ENCODE measurements around the gene NUDT19. TPM values are rescaled to one million over a fixed set of nuclear protein-coding genes. Genes with fewer than 3 reads are reported as not detected.
"Not testable (repeated sequence)": the region's sequence is repeated elsewhere in the genome, so short reads cannot be mapped to it uniquely, and the experiment has no call there.

Gene NUDT19
- polyA plus RNA-seq, 1 experiment = 5.3 TPM

DNA sequence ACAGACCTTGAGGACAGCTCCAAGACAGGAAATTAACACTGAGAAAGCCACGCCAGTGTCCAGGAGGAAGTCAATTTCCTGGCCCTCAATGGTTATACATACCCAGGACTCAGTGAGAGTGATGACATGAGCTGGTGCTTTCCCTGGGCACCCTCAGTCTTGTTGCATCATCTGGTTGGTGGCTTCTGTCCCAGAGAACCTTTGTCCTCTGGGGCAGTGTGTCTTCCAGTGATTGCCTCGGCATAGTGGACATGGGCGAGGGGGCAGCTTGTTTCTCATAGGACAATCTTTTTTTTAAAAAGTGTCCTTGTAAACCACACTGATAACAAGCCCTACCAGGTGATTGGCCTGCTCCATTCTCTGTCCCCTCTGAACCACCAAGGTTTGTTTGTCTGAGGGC lies 5.2 kb downstream of the NUDT19 start:
- H3K9me3 ChIP-seq (ENCODE audit: control insufficient read depth, insufficient read depth, low read length); H3K27me3 ChIP-seq (ENCODE audit: control insufficient read depth, insufficient read depth, low read length); CTCF ChIA-PET; H3K4me3 ChIP-seq (ENCODE audit: low read depth, low read length); POLR2A ChIA-PET; H3K27ac ChIP-seq (ENCODE audit: low read depth, low read length); DNase-seq (ENCODE audit: low read depth, low spot score): not testable (repeated sequence)

DNA sequence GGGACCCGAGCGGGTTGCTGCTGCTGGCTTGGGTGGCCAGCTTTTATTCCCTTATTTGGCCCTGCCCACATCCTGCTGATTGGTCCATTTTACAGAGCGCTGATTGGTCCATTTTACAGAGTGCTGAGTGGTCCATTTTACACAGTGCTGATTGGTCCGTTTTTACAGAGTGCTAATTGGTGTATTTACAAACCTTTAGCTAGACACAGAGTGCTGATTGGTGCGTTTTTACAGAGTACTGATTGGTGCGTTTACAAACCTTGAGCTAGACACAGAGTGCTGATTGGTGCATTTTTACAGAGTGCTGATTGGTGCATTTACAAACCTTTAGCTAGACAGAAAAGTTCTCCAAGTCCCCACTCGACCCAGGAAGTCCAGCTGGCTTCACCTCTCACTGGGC lies 8.5 kb downstream of the NUDT19 start:
- POLR2A ChIA-PET = interaction anchor here (1.4 kb wide), 1 partner anchor 9 kb away, joined by 3 read pairs; the partner anchor contains the start of gene NUDT19
- peaks cover 14% of the 10 kb centered on the region for H3K9me3 ChIP-seq (ENCODE audit: control insufficient read depth, insufficient read depth, low read length)
- CTCF ChIA-PET; DNase-seq (ENCODE audit: low read depth, low spot score); H3K27me3 ChIP-seq (ENCODE audit: control insufficient read depth, insufficient read depth, low read length); H3K27ac ChIP-seq (ENCODE audit: low read depth, low read length); H3K4me3 ChIP-seq (ENCODE audit: low read depth, low read length): not testable (repeated sequence)

DNA sequence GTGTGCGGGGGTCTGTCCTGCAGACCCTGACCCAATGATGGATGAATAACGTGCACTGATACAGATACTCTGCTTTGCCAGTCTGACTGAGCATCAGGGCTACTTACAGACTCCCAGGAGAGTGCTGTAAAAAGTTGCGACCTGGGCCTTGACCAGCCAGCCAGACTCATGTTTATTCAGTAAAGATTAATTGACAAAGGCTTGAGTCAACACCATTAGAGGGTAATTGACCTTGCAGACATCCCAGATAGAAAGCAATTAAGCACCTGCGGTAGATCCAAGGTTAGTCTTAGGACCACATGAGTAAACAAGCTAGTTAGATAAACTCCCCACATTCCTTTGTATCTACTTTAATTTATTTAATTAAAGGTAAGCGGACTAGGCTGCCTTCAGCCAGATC lies 10.4 kb downstream of the NUDT19 start:
- TF ChIP-seq, protein P1, sequence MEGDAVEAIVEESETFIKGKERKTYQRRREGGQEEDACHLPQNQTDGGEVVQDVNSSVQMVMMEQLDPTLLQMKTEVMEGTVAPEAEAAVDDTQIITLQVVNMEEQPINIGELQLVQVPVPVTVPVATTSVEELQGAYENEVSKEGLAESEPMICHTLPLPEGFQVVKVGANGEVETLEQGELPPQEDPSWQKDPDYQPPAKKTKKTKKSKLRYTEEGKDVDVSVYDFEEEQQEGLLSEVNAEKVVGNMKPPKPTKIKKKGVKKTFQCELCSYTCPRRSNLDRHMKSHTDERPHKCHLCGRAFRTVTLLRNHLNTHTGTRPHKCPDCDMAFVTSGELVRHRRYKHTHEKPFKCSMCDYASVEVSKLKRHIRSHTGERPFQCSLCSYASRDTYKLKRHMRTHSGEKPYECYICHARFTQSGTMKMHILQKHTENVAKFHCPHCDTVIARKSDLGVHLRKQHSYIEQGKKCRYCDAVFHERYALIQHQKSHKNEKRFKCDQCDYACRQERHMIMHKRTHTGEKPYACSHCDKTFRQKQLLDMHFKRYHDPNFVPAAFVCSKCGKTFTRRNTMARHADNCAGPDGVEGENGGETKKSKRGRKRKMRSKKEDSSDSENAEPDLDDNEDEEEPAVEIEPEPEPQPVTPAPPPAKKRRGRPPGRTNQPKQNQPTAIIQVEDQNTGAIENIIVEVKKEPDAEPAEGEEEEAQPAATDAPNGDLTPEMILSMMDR (IDR thresholded peaks at IDR 0.05; ENCODE audit: low read depth, low read length) = no peak

DNA sequence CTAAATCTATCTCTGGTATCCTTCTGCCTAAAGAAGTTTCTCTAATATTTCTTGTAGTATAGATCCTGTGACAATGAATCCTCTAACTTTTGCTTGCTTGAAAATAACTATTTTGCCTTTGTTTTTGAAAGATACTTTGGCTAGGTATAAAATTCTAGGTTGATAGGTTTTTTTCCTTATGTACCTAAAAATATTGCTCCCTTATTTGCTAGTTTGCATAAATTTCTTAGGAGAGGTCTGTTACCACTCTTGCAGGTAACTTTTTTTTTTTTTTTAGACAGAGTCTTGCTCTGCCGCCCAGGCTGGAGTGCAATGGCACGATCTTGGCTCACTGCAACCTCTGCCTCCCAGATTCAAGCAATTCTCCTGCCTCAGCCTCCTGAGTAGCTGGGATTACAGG lies 12.4 kb downstream of the NUDT19 start:
- H3K4me3 ChIP-seq (ENCODE audit: low read depth, low read length); H3K27me3 ChIP-seq (ENCODE audit: control insufficient read depth, insufficient read depth, low read length); DNase-seq (ENCODE audit: low read depth, low spot score); POLR2A ChIA-PET; CTCF ChIA-PET; H3K27ac ChIP-seq (ENCODE audit: low read depth, low read length): not testable (repeated sequence)
- H3K9me3 ChIP-seq (ENCODE audit: control insufficient read depth, insufficient read depth, low read length) = peaks cover 14% of the 10 kb centered on the region

More for the DNA sequence above, 10.4 kb downstream of the NUDT19 start:
- DNase-seq (ENCODE audit: low read depth, low spot score) = no peak
- peaks cover 14% of the 10 kb centered on the region for H3K9me3 ChIP-seq (ENCODE audit: control insufficient read depth, insufficient read depth, low read length)
- H3K27ac ChIP-seq (ENCODE audit: low read depth, low read length) = no peak overlapping the region
- H3K4me3 ChIP-seq (ENCODE audit: low read depth, low read length) = no peak overlapping the region
- H3K27me3 ChIP-seq (ENCODE audit: control insufficient read depth, insufficient read depth, low read length) = no peaks in the 10 kb centered on the region
- ChIA-PET POLR2A (interaction anchor here (0.6 kb wide), 1 partner anchor 129 kb away, joined by 3 read pairs; no protein-coding TSS in a partner anchor), CTCF (no interaction called here)

DNA sequence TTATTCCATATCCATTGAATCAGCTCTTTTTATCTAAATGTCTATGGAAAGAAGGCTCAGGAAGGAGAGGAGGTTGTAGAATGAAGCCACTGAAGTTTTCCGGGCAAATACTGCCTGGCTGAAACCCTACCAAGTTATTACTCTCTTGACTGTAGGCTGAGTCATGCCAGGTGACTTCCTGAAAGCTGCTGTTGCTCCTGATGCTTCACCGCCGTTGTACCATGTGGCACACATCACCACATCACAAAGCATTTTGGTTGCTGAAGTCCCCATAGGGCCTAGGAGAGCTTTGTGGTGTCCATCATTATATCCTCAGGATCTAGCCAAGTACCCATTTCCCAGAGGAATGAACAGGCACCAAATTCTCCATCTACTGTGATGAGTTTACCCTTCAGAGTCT lies 16.8 kb downstream of the NUDT19 start:
- ChIA-PET CTCF (interaction anchor here (0.6 kb wide), 1 partner anchor 1437 kb away, joined by 3 read pairs; no protein-coding TSS in a partner anchor), POLR2A (no interaction called here)
- H3K27ac ChIP-seq (ENCODE audit: low read depth, low read length) = no peak overlapping the region
- no peak for DNase-seq (ENCODE audit: low read depth, low spot score)
- TF ChIP-seq, protein P1 (IDR thresholded peaks at IDR 0.05; ENCODE audit: low read depth, low read length) = no peak
- no peak overlapping the region for H3K4me3 ChIP-seq (ENCODE audit: low read depth, low read length)
- H3K9me3 ChIP-seq (ENCODE audit: control insufficient read depth, insufficient read depth, low read length) = peaks cover 8% of the 10 kb centered on the region
- H3K27me3 ChIP-seq (ENCODE audit: control insufficient read depth, insufficient read depth, low read length) = no peaks in the 10 kb centered on the region

DNA sequence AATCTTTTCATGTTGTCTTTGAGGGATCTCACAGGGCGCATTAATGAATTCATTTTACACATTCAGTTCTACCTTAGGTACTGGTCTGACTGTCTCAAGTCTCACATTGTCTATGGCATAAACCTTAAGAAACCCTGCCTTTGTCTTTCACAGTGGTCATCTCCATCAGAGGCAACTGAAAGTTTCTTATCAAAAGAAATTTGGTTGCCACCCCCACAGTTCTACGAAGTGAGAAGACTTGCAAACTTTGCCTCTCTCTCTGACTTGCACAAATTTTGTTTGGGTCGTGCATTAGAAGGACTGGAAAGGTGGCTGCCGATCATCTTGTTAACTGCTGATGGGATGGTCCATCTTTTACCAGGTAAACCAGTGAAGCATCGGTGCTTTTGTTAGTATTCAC lies 17.4 kb downstream of the NUDT19 start:
- Histone ChIP-seq H3K9me3 (ENCODE audit: control insufficient read depth, insufficient read depth, low read length) (peaks cover 4% of the 10 kb centered on the region), H3K4me3 (ENCODE audit: low read depth, low read length) (no peak overlapping the region), H3K27ac (ENCODE audit: low read depth, low read length) (no peak overlapping the region), H3K27me3 (ENCODE audit: control insufficient read depth, insufficient read depth, low read length) (no peaks in the 10 kb centered on the region)
- POLR2A ChIA-PET = no interaction called here
- DNase-seq (ENCODE audit: low read depth, low spot score) = no peak
- TF ChIP-seq, protein P1 (IDR thresholded peaks at IDR 0.05; ENCODE audit: low read depth, low read length) = no peak
- CTCF ChIA-PET = no interaction called here
